H9 (cell line): ENCODE results near the gene CEP68. TPM values are rescaled to one million over a fixed set of nuclear protein-coding genes. Genes with fewer than 3 reads are reported as not detected.

Experiments used
- DNase-seq: peaks from one replicate; pipeline ENCODE4 v3.0.0-alpha.2; 2017
- H2AFZ ChIP-seq: one replicate; pipeline ENCODE4 v1.6.1; 2013; ENCODE audit warnings: mild to moderate bottlenecking, low read length, control low read depth, moderate library complexity
- H2AK5ac ChIP-seq: 2 replicates; pipeline ENCODE4 v1.6.1; 2013; ENCODE audit warnings: low read length, control low read depth, mixed read lengths; ENCODE audit not compliant: insufficient read length
- H2BK120ac ChIP-seq: one replicate; pipeline ENCODE4 v1.6.1; 2013; ENCODE audit warnings: low read depth, mild to moderate bottlenecking, low read length, control low read depth, inconsistent platforms; ENCODE audit not compliant: poor library complexity, severe bottlenecking
- H2BK12ac ChIP-seq: 2 replicates; pipeline ENCODE4 v1.6.1; 2013; ENCODE audit warnings: low read length, control low read depth, mixed read lengths, low read depth; ENCODE audit not compliant: insufficient read length
- H2BK15ac ChIP-seq: 2 replicates; pipeline ENCODE4 v1.6.1; 2013; ENCODE audit warnings: low read depth, low read length, control low read depth
- H2BK20ac ChIP-seq: one replicate; pipeline ENCODE4 v1.6.1; 2013; ENCODE audit warnings: low read depth, mild to moderate bottlenecking, low read length, control low read depth, inconsistent platforms; ENCODE audit not compliant: poor library complexity, severe bottlenecking
- H2BK5ac ChIP-seq: 2 replicates; pipeline ENCODE4 v1.6.1; 2013; ENCODE audit warnings: low read length, control low read depth, mixed read lengths; ENCODE audit not compliant: insufficient read length
- H3K14ac ChIP-seq: 2 replicates; pipeline ENCODE4 v1.6.1; 2013; ENCODE audit warnings: low read length, control low read depth; ENCODE audit not compliant: insufficient read depth
- H3K18ac ChIP-seq: 2 replicates; pipeline ENCODE4 v1.6.1; 2013; ENCODE audit warnings: low read depth, mild to moderate bottlenecking, mixed read lengths, low read length, control low read depth; ENCODE audit not compliant: insufficient read length
- H3K23ac ChIP-seq: 2 replicates; pipeline ENCODE4 v1.6.1; 2013; ENCODE audit warnings: low read length, control low read depth, mixed read lengths, low read depth; ENCODE audit not compliant: insufficient read length
- H3K23me2 ChIP-seq: 2 replicates; pipeline ENCODE4 v1.6.1; 2013; ENCODE audit warnings: low read depth, mild to moderate bottlenecking, mixed read lengths, low read length, control low read depth; ENCODE audit not compliant: insufficient read length, poor library complexity, severe bottlenecking
- H3K27ac ChIP-seq: 2 replicates; pipeline ENCODE4 v1.5.1; 2013; ENCODE audit warnings: low read length, control low read depth, mixed read lengths, low read depth; ENCODE audit not compliant: insufficient read length
- H3K27me3 ChIP-seq: 2 replicates; pipeline ENCODE4 v1.6.1; 2013; ENCODE audit warnings: low read length, control low read depth, inconsistent platforms; ENCODE audit not compliant: insufficient read depth
- H3K4ac ChIP-seq: 2 replicates; pipeline ENCODE4 v1.6.1; 2013; ENCODE audit warnings: low read depth, mild to moderate bottlenecking, control low read depth, inconsistent platforms, low read length, moderate library complexity
- H3K4me1 ChIP-seq: 2 replicates; pipeline ENCODE4 v1.6.1; 2013; ENCODE audit warnings: low read length, control low read depth, inconsistent platforms; ENCODE audit not compliant: insufficient read depth
- H3K4me2 ChIP-seq: 2 replicates; pipeline ENCODE4 v1.6.1; 2013; ENCODE audit warnings: low read length, control low read depth, mixed read lengths; ENCODE audit not compliant: insufficient read length, insufficient read depth
- H3K56ac ChIP-seq: 2 replicates; pipeline ENCODE4 v1.6.1; 2013; ENCODE audit warnings: low read depth, mild to moderate bottlenecking, mixed read lengths, low read length, control low read depth; ENCODE audit not compliant: insufficient read length
- H3K79me1 ChIP-seq: 2 replicates; pipeline ENCODE4 v1.6.1; 2013; ENCODE audit warnings: low read depth, mild to moderate bottlenecking, moderate library complexity, low read length, control low read depth, inconsistent platforms; ENCODE audit not compliant: insufficient read depth, poor library complexity, severe bottlenecking
- H3K79me2 ChIP-seq: 2 replicates; pipeline ENCODE4 v1.6.1; 2013; ENCODE audit warnings: low read length, control low read depth, inconsistent platforms; ENCODE audit not compliant: insufficient read depth
- H3K9ac ChIP-seq: 2 replicates; pipeline ENCODE4 v1.6.1; 2013; ENCODE audit warnings: low read length, control low read depth, mixed read lengths; ENCODE audit not compliant: insufficient read length; ENCODE audit errors: extremely low read depth
- H3K9me3 ChIP-seq: one replicate; pipeline ENCODE4 v1.6.1; 2013; ENCODE audit warnings: low read depth, low read length, inconsistent platforms; ENCODE audit not compliant: control insufficient read depth
- H3T11ph ChIP-seq: one replicate; pipeline ENCODE4 v1.6.1; 2013; ENCODE audit warnings: mild to moderate bottlenecking, low read length, control low read depth, inconsistent platforms
- H4K20me1 ChIP-seq: one replicate; pipeline ENCODE4 v1.6.1; 2013; ENCODE audit not compliant: control insufficient read depth, insufficient read length, insufficient read depth
- H4K5ac ChIP-seq: 2 replicates; pipeline ENCODE4 v1.6.1; 2013; ENCODE audit warnings: low read depth, mild to moderate bottlenecking, mixed read lengths, low read length, control low read depth; ENCODE audit not compliant: insufficient read length
- H4K8ac ChIP-seq: replicated peaks from 2 replicates; pipeline ENCODE4 v1.6.1; 2013; ENCODE audit warnings: low read length, control low read depth, mixed read lengths, low read depth; ENCODE audit not compliant: insufficient read length
- H4K91ac ChIP-seq: 2 replicates; pipeline ENCODE4 v1.6.1; 2013; ENCODE audit warnings: low read depth, mild to moderate bottlenecking, moderate library complexity, mixed read lengths, low read length, control low read depth; ENCODE audit not compliant: insufficient read length
- H3K27ac Mint-ChIP-seq, 3 experiments: 2 replicates in 2 of 3; 3 replicates in 1 of 3; pipeline ENCODE4 v1.8.0; 2020 to 2021; ENCODE audit warnings: mixed read lengths in 3 of 3, mild to moderate bottlenecking in 1 of 3, moderate library complexity in 1 of 3
- H3K27me3 Mint-ChIP-seq: 2 replicates; pipeline ENCODE4 v1.8.0; 2021; ENCODE audit warnings: low read depth, mild to moderate bottlenecking, moderate library complexity, mixed read lengths
- H3K36me3 Mint-ChIP-seq, 3 experiments: 2 replicates in 2 of 3; 3 replicates in 1 of 3; pipeline ENCODE4 v1.8.0; 2020 to 2021; ENCODE audit warnings: low read depth in 3 of 3, mixed read lengths in 3 of 3; ENCODE audit not compliant: insufficient read depth in 1 of 3
- H3K4me1 Mint-ChIP-seq, 2 experiments: 2 replicates each; pipeline ENCODE4 v1.8.0; 2020; ENCODE audit warnings: mixed read lengths in 2 of 2
- H3K4me3 Mint-ChIP-seq, 2 experiments: 2 replicates in 1 of 2; 3 replicates in 1 of 2; pipeline ENCODE4 v1.8.0; 2020 to 2021; ENCODE audit warnings: mild to moderate bottlenecking in 2 of 2, mixed read lengths in 2 of 2, moderate library complexity in 1 of 2
- H3K9me3 Mint-ChIP-seq, 2 experiments: 2 replicates in 1 of 2; 3 replicates in 1 of 2; pipeline ENCODE4 v1.8.0; 2020; ENCODE audit warnings: mild to moderate bottlenecking in 2 of 2, mixed read lengths in 2 of 2, moderate library complexity in 1 of 2
- CTCF ChIP-seq: fragments of 200-600 bp; sonication (generic); conservative IDR thresholded peaks from 3 replicates; pipeline ENCODE4 v1.8.0; 2021; ENCODE audit warnings: antibody characterized with exemption, mild to moderate bottlenecking
- WGBS: extraction: QIAGEN DNeasy Blood & Tissue Kit; methylation state at CpG from one replicate; pipeline ENCODE4 v1.1.7; 2013; ENCODE audit warnings: missing lambda C conversion rate, low lambda C conversion rate, mixed read lengths; ENCODE audit not compliant: insufficient read length; ENCODE audit errors: extremely low coverage; 5-methylcytosine and 5-hydroxymethylcytosine counted together
- total RNA-seq: library from RNA; stranded (reverse); gene quantifications from 2 replicates; pipeline ENCODE4 v1.2.1, GENCODE V29; 2021

CEP68 gene
- total RNA-seq, 1 experiment from 2014 or later: 20.2 TPM

GRCh38 chr2:65062843-65063825 is 6.9 kb downstream of the CEP68 start:
- Histone ChIP-seq H2BK15ac (no peak overlapping the region), H3K27me3 (no peaks in the 10 kb centered on the region), H3K56ac (no peak overlapping the region), H3K18ac (no peak overlapping the region), H3K23me2 (no peaks in the 10 kb centered on the region), H3K79me2 (peaks cover 11% of the 10 kb centered on the region), H4K5ac (no peak overlapping the region), H3K14ac (no peak overlapping the region), H4K20me1 (peaks cover 2% of the 10 kb centered on the region), H2AK5ac (no peak overlapping the region), H2AFZ (no peak overlapping the region), H3K9ac (no peak overlapping the region), H3K9me3 (no peaks in the 10 kb centered on the region), H3K23ac (no peak overlapping the region), H3K79me1 (peaks cover 7% of the 10 kb centered on the region), H3K27ac (no peak overlapping the region), H4K8ac (no peak overlapping the region), H3K4ac (no peak overlapping the region), H4K91ac (no peak overlapping the region), H2BK5ac (no peak overlapping the region), H2BK20ac (no peak overlapping the region), H3K4me1 (no peaks in the 10 kb centered on the region; the same call in 1 of the 2 replicates), H3K4me2 (no peak overlapping the region), H2BK120ac (no peak overlapping the region), H3T11ph (no peak overlapping the region), H2BK12ac (no peak overlapping the region)
- no peak for DNase-seq
- H3K27me3 Mint-ChIP-seq: no peaks in the 10 kb centered on the region; the same call in 1 of the 2 replicates
- H3K4me3 Mint-ChIP-seq: no peak overlapping the region
- H3K36me3 Mint-ChIP-seq: peaks cover 0 to 8% (median 2%) of the 10 kb centered on the region in 3 experiments; a peak in 6 of 7 replicates
- H3K4me1 Mint-ChIP-seq: peaks cover 21 to 24% of the 10 kb centered on the region in 2 experiments
- no peak overlapping the region for H3K27ac Mint-ChIP-seq
- no CpG with 5 or more reads among the region's 13 CpGs for WGBS
- no peak for TF ChIP-seq CTCF
- no peaks in the 10 kb centered on the region for H3K9me3 Mint-ChIP-seq
